DMS 273 (cell line): ENCODE data around the gene PORCN.
"Not testable (repeated sequence)": the region's sequence is repeated elsewhere in the genome, so short reads cannot be mapped to it uniquely, and the experiment has no call there.

Experiments used
- DNase-seq: peaks from one replicate; lab custom pipeline; 2025; ENCODE audit not compliant: unreplicated experiment; lab: John Stamatoyannopoulos, UW

The PORCN gene

GRCh38 chrX:48539345-48540027 lies 30.7 kb downstream of the PORCN start, which contains the start of gene TBC1D25:
TBC1D25 (plus strand) TSS chrX:48539714; CDS start chrX:48539798, 84 bp downstream.
- DNase-seq = peak; percentile 98

- DNase-seq = peak; percentile 78
Measured at GRCh38 chrX:48540028-48540375, 31.2 kb downstream of the PORCN start.

- DNase-seq = no peak
Measured at GRCh38 chrX:48540480-48540879, 31.7 kb downstream of the PORCN start.

- DNase-seq = no peak
Measured at GRCh38 chrX:48541140-48541814, 32.5 kb downstream of the PORCN start.

- DNase-seq = no peak
Measured at GRCh38 chrX:48548871-48549270, 40.1 kb downstream of the PORCN start.

- DNase-seq = not testable (repeated sequence)
Measured at GRCh38 chrX:48555731-48556325, 47.0 kb downstream of the PORCN start.

GRCh38 chrX:48558271-48558670 lies 49.5 kb downstream of the PORCN start:
- no peak for DNase-seq

GRCh38 chrX:48559636-48560035 lies 50.8 kb downstream of the PORCN start:
- no peak for DNase-seq

GRCh38 chrX:48560056-48560455 lies 51.3 kb downstream of the PORCN start:
- DNase-seq = no peak

- no peak for DNase-seq
Measured at GRCh38 chrX:48560681-48561080, 51.9 kb downstream of the PORCN start.

GRCh38 chrX:48569958-48570357 lies 61.2 kb downstream of the PORCN start:
- DNase-seq = no peak
